GM11168 (cell line): ENCODE results near the gene FMO1.
"Not testable (repeated sequence)": the region's sequence is repeated elsewhere in the genome, so short reads cannot be mapped to it uniquely, and the experiment has no call there.

Experiments used
- in situ Hi-C: fragments of 300-500 bp; cut with MboI; formaldehyde crosslinking; loops from one replicate; pipeline ENCODE4 v1.12.0; 2022; ENCODE audit warnings: low sequenced_read_pairs; ENCODE audit not compliant: unreplicated experiment

FMO1 gene

DNA sequence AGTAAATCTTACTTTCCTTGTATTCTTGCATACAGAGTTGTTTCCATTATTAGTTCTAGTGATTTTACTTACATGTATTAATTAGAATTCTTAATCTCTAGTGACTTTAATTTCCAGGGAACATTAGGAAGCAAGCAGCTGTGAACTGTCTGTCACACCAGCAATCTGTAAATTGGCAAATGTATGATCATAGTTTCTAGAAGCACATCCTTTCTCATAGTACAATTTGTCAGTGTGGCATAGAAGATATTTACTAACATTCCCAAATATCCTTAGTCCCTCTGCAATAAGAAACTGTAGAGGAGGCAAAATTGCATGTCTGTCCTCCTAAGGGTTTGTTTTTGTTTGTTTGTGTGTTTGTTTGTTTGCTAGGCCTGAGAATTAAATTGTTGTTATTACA is 17.0 kb upstream of the FMO1 start:
- in situ Hi-C loops = no loop called here

- in situ Hi-C loops = no loop called here
These were observed 15.1 kb upstream of the FMO1 start for GRCh38 chr1:171233183-171233582.

DNA sequence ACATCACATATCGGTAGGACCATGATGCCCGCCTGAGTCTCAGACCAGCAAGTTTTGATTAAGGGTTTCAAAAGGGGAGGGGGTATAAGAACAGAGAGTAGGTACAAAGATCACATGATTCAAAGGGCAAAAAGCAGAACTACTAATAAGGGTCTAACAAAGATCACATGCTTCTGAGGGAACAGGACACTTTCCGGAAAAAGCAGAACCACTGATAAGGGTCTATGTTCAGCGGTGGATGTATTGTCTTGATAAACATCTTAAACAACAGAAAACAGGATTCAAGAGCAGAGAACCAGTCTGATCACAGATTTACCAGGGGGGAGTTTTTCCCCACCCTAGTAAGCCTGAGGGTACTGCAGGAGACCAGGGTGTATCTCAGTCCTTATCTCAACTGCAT is 12.1 kb upstream of the FMO1 start:
- in situ Hi-C loops = not testable (repeated sequence)

DNA sequence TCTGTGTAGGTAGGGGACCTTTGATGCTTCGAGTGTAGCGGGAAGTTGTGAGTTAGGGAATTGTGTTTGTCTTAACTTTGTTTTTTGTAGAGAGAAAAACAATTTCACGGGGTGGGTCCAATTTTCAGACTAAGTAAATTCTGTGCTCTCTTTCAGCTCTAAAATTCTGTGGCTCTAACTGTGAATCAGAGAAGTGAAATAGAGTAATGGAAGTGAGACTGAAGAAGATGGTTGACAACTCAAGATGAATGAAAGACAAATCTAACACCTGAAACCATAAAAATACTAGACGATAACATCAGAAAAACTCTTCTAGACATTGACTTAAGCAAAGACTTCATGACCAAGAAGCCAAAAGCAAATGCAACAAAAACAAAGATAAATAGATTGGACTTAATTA is 4.4 kb upstream of the FMO1 start:
- in situ Hi-C loops = no loop called here

- in situ Hi-C loops = no loop called here
These were observed 2.7 kb upstream of the FMO1 start for GRCh38 chr1:171245458-171246064.

DNA sequence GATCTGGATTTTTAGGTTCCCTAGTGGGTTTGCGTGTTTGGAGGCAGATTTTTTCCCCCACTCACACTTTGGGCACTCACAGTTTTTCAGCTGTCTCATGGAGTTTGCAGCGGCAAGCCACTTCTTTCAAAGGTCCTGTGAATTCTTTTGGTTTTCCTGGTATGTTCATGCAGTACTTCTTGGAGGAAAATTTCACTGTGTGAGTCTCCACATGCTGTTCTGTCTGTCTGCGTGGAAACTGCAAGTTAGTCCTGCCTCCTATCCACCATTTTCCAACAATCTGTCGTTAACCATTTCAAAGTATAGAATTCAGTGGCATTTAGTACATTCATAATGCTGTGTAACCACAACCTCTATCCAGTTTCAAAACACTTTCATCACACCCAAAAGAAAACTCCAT is 793 bp upstream of the FMO1 start:
- in situ Hi-C loops = no loop called here

GRCh38 chr1:171248841-171249240 is 547 bp downstream of the FMO1 start:
- in situ Hi-C loops = no loop called here

GRCh38 chr1:171250263-171250662 is 2.0 kb downstream of the FMO1 start:
- in situ Hi-C loops = loop anchor here (5.0 kb wide), 1 partner anchor 47 kb away; no protein-coding TSS in a partner anchor

DNA sequence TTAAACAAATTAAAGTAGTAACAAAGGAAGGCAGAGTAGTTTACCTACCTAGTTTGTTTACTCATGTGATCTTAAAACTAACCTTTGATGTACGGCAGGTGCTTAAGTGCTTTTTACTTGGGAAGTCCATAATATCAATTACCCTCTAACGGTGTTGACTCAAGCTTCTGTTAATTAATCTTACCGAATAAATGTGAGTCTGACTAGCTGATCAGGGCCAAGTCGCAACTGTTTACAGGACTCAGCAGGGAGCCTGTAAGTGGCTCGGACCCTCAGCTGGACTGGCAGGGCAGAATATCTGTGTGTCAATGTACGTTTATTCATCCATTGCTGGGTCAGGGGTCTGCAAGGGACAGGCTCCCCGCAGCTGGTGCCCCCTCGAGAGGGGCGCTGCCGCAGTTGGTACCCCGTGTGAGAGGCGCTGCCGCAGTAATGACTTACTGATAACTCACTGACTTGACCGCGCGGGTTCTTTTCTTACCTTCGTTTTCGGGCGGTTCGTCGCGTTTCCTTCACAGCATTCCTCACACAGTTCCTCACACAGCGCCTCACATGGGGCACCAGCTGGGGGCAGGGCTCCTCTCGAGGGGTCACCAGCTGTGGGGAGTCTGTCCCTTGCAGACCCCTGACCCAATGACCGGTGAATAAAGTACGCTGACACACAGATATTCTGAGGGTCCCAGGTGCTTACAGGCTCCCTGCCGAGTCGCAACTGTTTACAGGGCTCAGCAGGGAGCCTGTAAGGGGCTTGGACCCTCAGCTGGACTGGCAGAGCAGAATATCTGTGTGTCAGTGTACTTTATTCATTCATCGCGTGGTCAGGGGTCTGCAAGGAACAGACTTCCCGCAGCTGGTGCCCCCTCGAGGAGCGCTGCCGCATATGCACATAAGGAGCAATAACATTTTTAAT is 3.0 kb downstream of the FMO1 start:
- in situ Hi-C loops = loop anchor here (5.0 kb wide), 1 partner anchor 46 kb away; no protein-coding TSS in a partner anchor

- in situ Hi-C loops = loop anchor here (5.0 kb wide), 1 partner anchor 45 kb away; no protein-coding TSS in a partner anchor
These were observed 3.6 kb downstream of the FMO1 start for GRCh38 chr1:171251952-171252300.

- in situ Hi-C loops = loop anchor here (5.0 kb wide), 1 partner anchor 45 kb away; no protein-coding TSS in a partner anchor
These were observed 4.2 kb downstream of the FMO1 start for GRCh38 chr1:171252482-171252881.

DNA sequence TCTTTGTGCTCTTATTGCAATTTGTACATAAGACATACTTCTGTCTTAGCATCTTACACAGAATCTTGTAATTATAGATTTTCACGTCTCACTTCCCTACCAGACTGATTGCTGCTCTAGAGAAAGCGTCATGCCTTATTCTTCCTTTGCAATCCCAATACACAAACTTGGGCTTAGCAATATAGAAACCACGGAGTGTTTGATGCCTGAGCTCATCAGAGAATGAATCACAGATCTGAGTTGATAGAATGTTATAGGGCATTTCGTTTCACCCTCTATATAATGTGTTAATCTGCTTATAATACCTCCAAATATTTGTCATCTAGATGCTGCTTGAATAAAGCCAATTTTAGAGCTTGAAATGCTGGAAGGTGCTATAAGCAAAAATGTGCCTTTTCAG is 6.6 kb downstream of the FMO1 start:
- in situ Hi-C loops = loop anchor here (5.0 kb wide), 1 partner anchor 42 kb away; no protein-coding TSS in a partner anchor

GRCh38 chr1:171256940-171257606 is 8.8 kb downstream of the FMO1 start:
- in situ Hi-C loops = no loop called here

DNA sequence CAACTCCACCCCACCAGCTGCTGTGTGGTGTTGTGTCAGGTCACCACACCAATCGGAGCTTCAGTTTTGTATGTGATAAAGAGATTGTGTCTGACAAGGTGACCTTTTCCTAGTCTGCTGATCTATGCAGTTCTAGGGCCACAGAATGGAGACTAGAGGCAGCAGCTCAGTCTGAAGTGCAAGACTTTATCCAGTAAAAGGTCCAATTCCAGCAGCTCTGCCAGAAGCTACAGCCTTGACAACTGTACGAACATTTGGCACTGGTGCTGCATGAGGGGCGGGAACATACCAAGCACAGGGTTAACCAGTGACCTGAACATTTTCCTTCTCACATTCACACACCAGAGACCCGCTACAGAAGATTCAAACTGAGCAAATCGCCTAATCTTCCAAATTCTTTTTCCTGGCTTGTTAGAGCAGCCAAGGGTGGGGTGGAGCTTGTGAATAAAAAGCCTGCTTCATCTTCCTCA is 9.3 kb downstream of the FMO1 start:
- in situ Hi-C loops = no loop called here

DNA sequence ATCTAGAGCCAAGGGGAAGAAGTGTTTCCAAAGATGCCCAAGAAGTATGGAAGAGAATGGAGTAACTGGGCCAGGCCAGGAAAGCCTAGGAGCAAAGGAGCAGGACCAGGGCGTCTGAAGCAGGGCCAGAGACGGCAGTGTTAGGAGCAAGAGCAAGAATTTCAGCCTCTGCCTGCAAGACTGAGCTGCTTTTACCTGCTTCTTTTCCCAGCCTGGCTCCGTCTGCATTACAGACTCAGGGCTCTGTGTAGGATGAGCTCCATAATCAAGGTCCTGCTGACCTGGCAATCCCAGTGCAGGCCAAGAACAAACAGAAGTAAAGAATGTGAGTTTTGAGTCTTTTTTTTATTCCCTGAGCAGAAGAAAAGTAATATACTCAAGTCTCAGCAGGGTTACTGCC is 10.1 kb downstream of the FMO1 start:
- in situ Hi-C loops = no loop called here

DNA sequence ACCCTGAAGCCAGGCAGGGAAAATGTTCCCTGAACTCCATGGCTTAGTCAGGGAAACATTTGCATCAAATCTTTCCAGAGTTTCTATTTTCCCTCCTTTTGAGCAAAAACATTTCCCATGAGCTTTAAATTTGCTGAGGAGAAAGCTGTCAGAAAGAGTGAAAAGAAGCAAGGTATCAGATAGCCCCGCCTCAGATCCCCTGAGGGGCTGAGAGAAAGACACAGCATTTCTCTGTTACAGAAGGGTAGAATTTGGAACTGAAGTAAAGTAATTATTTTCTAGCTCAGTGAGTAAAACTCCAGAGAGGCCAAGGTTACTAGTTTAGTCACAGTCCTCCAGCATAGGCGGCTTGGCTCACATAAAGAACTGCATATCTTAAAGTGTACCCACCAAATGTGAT is 10.6 kb downstream of the FMO1 start:
- in situ Hi-C loops = no loop called here

GRCh38 chr1:171261336-171261735 is 13.0 kb downstream of the FMO1 start:
- in situ Hi-C loops = no loop called here

GRCh38 chr1:171263901-171264300 is 15.6 kb downstream of the FMO1 start:
- in situ Hi-C loops = no loop called here

DNA sequence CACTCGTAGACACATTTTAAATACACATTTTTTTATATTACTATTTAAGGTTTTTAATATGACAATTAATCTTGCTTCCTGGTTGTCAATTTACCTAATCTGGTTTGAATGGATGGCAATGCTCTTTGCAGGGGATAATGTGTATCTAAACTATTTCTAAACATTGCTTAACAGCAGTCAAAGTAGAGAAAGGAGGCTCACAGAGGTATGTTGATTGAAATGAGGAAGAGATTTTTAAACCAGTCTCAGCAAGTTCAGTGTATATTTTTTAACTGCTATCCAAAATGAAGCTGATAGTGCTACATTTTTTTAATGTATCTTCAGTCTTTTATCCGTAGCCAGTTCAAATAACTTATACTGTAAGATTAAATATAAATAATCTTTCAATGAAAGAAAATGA is 17.4 kb downstream of the FMO1 start:
- in situ Hi-C loops = no loop called here

DNA sequence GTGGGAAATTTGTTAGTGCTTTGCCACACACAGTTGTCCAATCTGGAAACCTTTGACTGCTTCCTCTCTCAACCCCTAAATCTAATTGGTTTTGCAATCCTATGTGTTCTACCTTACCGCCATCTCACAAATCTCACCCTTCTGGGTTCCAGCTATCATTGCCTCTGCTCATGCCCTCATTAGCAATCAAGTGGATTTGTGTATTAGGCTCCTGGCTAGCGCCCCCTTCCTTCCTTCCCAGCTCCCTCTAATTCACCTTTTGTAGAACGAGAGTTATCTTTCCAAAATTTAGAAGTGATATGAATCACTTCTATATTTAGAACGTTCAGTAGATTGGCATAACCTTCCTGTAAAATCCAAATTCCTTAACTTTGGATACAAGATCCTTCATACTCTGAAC is 18.6 kb downstream of the FMO1 start:
- in situ Hi-C loops = no loop called here

GRCh38 chr1:171267391-171267790 is 19.1 kb downstream of the FMO1 start:
- in situ Hi-C loops = no loop called here
